Ovary (tissue), 3 donors: Measurements from ENCODE around the gene TCP11L1.

Experiments used
- EP300 ChIP-seq: sonication (generic); formaldehyde crosslinking; IDR thresholded peaks from one replicate; pipeline ENCODE4 v1.6.1; 2017; ENCODE audit warnings: antibody characterized with exemption
- POLR2A ChIP-seq: fragments of 450-650 bp; IDR thresholded peaks from one replicate; pipeline ENCODE4 v1.6.1; 2017; ENCODE audit warnings: antibody characterized with exemption, mild to moderate bottlenecking, moderate library complexity
- TF ChIP-seq, protein P1 (sequence below), 3 donors: fragments of 450-650 bp in 2 of 3; fragments of 200-600 bp in 1 of 3; IDR thresholded peaks; one replicate each; pipeline versions ENCODE4 v1.5.1 to v1.8.0; 2016 to 2022; ENCODE audit warnings: antibody characterized with exemption in 3 of 3, mild to moderate bottlenecking in 1 of 3
- donor health status: DM: no; HTN: no; CAD: no.

DNA sequence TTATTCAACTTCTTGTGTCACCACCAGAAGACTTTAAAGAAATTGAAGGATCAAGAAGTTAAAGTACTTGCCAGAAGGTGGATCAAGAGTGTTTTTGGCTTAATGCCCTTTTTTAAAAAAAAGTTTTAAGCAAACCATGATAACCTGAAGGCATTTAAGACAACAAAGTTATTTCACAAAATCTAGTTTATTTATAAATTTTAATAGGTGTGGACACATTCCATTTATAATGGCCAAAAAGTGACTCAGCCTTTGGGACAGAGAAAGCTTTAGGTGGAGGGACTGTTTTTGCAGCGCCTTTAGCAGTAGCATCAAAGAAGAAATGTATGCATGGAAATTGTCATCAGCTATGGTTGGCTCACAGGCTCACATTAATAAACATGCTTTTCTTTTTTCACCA lies 17.9 kb downstream of the TCP11L1 start:
- TF ChIP-seq, protein P1, sequence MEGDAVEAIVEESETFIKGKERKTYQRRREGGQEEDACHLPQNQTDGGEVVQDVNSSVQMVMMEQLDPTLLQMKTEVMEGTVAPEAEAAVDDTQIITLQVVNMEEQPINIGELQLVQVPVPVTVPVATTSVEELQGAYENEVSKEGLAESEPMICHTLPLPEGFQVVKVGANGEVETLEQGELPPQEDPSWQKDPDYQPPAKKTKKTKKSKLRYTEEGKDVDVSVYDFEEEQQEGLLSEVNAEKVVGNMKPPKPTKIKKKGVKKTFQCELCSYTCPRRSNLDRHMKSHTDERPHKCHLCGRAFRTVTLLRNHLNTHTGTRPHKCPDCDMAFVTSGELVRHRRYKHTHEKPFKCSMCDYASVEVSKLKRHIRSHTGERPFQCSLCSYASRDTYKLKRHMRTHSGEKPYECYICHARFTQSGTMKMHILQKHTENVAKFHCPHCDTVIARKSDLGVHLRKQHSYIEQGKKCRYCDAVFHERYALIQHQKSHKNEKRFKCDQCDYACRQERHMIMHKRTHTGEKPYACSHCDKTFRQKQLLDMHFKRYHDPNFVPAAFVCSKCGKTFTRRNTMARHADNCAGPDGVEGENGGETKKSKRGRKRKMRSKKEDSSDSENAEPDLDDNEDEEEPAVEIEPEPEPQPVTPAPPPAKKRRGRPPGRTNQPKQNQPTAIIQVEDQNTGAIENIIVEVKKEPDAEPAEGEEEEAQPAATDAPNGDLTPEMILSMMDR (IDR thresholded peaks at IDR 0.05): no peak
- TF ChIP-seq EP300 (no peak), POLR2A (no peak)
